NK-92 (cell line): ENCODE data around the gene SYCP2.

ENCODE experiments used
- DNase-seq: peaks from one replicate; lab custom pipeline; 2025; ENCODE audit not compliant: unreplicated experiment; lab: John Stamatoyannopoulos, UW

Gene SYCP2

DNA sequence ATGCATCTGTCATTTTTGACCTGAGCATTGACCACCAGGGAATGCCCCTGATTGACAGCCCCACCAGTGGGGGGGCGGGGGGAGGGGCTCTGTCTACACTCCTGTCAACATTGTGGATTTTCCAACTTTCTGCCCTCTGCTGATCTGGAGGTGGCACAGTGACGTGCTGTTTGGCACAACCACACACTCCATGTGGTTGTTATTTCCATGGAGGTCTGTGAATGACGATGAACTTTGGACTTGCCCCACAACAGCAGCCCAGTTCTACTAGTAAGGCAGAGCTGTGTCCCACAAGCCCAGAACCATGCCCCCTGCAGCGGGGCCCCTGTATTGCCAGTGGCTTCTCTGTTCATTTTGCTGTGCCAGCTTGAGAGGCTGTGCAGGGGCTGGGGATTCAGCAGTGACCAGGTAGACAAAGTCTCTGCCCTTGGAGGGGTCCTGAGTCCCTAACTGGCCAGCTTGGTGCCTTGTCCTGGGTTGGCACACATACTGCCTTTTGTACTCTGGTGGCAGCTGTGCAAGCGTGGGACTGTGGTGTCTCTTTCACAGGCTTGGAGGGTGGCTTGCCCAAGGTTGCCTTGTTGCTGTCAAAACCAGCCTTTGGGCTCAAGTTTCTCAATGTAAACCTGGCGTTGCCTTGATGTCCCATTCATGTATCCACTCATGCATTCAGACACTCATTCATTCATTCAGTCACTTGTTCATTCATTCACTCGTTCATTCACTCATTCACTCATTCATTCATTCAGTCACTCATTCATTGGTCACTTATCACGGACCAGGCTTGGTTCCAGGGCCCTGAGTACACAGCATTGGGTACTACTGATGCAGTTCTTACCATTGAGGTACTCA lies 108.5 kb downstream of the SYCP2 start:
- DNase-seq, result no peak

DNA sequence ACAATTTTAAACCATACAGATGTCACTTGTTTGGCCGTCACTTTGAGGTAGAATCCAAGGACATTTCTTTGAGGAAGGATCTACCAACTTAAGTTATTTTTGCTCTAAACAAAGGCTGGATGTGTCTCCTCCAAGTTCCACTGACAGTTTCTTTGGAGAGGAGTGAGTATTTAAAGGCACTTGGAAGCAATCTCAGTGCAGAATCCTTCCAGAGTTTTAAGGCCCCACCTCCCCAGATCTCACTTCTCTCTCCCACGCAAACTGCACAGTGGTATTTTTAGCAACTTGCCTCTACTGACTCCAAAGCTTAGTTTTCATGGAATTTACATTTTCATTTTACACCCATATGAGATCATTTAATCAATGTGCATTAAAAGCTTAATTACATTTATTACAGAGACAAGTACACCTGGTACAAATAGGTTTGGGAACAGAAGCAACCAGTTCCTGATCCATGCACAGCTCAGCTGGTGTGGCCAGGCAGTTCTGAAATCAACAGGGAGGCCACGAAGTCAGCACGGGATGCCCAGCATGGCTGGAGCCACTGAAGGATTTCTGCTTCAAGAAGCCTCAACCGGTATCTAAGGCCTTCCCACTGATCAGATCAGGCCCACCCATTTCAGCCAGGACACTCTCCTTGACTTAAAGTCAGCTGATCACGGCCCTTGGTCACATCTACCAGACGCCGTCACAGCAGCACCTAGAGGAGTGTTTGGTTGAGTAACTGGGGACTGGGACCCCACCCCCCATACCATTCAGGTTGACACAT lies 109.8 kb downstream of the SYCP2 start:
- no peak for DNase-seq

DNA sequence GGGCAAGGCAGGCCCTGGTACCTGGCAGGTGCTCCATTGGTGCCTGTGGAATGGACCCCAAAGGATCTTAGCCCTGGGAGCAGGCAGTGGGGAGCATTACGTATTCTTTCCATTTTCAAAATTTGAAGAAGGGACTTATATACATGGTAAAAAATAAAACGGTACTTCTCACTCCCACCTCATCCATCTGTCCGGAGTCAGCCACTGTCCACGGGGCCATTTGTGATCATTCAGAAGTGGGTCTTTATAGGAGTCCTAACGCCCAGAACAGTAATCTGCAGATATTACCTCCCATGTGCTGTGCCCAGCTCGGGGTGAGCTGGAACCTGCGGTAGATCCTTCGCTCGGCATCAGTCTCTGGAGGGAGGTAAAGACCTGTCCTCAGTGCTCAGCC lies 110.4 kb downstream of the SYCP2 start:
- no peak for DNase-seq

- no peak for DNase-seq
These were observed 111.0 kb downstream of the SYCP2 start for GRCh38 chr20:59822291-59823029.

DNA sequence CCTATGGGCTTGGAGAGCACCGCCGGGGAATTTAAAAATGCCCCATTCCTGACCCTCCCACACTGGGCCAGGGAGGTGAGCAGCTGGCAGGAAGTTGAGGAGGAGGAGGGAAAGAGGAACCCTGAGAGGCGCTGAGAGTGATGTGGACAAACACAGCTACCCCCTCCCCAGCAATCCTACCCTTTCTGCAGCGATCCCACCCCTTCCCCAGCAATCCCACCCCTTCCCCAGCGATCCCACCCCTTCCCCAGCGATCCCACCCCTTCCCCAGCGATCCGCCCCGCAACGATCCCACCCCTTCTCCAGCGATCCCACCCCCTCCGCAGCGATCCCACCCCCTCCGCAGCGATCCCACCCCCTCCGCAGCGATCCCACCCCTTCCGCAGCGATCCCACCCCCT lies 111.6 kb downstream of the SYCP2 start:
- DNase-seq, result no peak

GRCh38 chr20:59821201-59821600 lies 112.2 kb downstream of the SYCP2 start:
- no peak for DNase-seq

- DNase-seq, result no peak
These were observed 113.0 kb downstream of the SYCP2 start for GRCh38 chr20:59820204-59821041.

- no peak for DNase-seq
These were observed 113.8 kb downstream of the SYCP2 start for GRCh38 chr20:59819496-59820203.

- DNase-seq, result no peak
These were observed 114.5 kb downstream of the SYCP2 start for GRCh38 chr20:59818911-59819310.

GRCh38 chr20:59817846-59818615 lies 115.4 kb downstream of the SYCP2 start:
- no peak for DNase-seq

DNA sequence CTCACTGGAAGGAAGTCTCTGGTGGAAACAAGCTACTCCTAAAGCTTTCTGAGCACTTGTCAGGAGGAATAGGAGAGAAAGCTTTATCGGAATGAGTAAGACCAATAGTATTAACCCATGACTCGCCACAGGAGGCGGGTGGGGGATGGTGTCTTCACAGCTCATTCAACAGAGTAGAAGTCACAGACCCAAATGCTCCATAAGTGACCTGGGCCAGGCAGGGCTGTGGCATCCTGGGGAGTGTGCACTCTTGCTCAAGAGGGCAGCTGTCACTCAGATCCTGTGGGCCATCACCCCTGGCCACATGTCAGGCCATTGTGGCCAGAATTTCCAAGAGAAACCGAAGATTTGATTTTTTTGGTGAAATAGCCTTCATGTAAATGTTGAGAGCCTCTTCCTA lies 116.0 kb downstream of the SYCP2 start:
- DNase-seq, result no peak

DNA sequence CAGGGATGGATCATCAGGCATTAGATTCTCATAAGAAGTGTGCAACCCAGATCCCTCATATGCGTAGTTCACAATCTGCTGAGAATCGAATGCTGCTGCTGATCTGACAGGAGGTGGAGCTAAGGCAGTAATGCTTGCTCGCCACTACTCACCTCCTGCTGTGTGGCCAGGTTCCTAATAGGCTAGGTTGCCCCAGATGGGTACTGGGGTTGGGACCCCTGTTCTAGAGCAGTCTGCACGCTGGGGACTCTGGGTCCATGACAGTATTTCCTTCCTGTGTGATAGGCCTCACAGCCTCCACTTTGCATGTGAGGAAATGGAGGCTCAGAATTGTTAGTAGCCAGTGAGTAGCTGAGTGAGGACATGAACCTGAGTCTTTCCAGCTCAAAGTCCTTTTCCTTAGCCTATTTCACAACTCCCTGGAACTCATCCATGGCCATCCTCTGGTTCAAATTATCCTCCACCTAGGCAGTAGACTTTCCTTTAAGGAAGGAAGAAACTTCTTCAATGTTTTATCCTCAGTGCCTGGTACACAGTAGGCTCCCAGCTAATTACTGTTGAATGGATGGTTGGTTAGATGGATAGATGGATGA lies 117.2 kb downstream of the SYCP2 start:
- DNase-seq, result no peak

DNA sequence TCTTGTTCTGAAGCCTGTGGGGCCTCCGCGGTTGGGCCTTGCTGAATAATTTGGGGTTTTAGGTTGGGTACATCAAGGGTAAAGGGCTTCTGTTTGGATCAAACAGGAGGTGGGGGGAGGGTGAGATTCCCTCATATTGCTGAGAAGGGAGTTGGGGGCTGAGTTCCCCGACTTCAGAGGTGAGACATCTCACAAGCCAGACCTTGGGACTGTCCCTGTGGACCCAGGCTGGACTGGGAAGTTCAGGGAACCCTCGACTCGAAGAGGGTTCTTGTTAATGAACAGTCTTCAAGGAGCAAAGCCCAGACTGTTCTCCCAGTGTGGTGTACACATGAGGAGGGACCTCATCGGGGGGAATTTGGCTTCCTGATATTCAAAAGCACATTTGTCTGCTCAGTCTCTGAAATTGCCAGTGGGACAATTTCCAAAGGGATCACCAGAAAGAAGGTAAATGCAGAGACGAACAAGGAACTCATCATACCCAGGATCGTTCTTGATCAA lies 118.5 kb downstream of the SYCP2 start:
- DNase-seq, result no peak

DNA sequence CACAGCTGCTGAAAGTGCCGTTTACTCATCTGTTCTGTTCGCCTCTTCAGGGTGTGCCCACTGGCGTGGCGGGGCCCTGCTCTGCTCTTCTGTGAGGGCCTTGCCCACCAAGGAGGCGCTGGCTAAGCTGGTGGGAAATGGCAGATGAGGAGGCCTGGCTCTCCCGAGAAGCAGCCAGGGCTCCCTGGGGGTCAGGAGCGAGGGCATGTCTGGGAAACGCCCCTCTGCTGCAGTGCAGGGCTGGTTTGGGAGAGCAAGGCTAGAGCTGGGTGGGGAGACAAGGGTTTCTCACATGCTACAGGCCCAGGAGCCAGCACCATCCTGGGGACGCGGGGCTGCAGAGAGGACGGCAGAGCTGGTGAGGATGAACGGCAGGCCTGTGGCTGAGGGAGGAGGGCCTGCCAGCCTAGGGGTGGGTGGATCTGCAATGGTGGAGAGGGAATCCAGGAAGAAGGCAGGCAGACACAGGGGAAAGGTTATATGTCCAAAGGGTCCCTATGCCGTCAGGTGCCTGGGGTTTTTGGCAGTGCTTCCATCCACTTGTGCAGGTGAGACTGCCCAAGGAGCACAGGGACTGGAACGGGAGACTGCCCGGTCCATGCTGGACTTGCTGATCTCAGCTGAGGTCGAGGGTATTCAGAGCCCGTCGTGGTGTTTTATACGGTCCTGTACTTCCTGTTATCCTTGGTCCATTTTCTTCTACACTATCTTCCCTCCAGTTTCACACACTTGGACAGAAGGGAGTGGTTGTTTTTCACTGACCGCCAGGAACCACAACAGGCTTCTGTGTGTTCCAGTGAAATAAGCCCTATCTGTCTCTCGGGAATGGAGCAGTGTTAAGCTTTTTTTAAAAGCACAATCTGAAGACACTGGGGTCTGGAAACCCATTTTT lies 119.2 kb downstream of the SYCP2 start:
- DNase-seq, result no peak
